ENCODE data around the gene ACTR1A. TPM values are rescaled to one million over a fixed set of nuclear protein-coding genes. Genes with fewer than 3 reads are reported as not detected.

ACTR1A gene
- polyA plus RNA-seq, 1 donor (not counting 4 experiments of a cell fraction or from before 2014, with no cell fraction given): 162 TPM

- Histone ChIP-seq H3K9me3 (ENCODE audit: control insufficient read depth, low read depth, low read length) (no peaks in the 10 kb centered on the region), H3K4me1 (ENCODE audit: control insufficient read depth, extremely low read depth, insufficient read depth, low read length) (peaks cover 23% of the 10 kb centered on the region), H3K27ac (ENCODE audit: control insufficient read depth, insufficient read depth, low read length) (no peak overlapping the region), H2AFZ (ENCODE audit: control insufficient read depth, low read length) (no peak overlapping the region), H3K9ac (ENCODE audit: control insufficient read depth, extremely low read depth, insufficient read depth, low read length) (no peak overlapping the region), H3K36me3 (ENCODE audit: control insufficient read depth in 2 of 2, extremely low read depth in 1 of 2, insufficient read depth in 2 of 2, low read length in 2 of 2) (peaks cover 0 to 5% of the 10 kb centered on the region in 2 experiments), H3K4me3 (ENCODE audit: control insufficient read depth in 2 of 3, extremely low read depth in 1 of 3, insufficient read depth in 2 of 3, low read depth in 1 of 3, low read length in 3 of 3) (no peak overlapping the region), H3K4me2 (ENCODE audit: control insufficient read depth, extremely low read depth, insufficient read depth, low read depth, low read length) (no peak overlapping the region), H3K9me1 (ENCODE audit: control insufficient read depth, extremely low read depth, insufficient read depth, low read length) (no peaks in the 10 kb centered on the region), H3K79me2 (ENCODE audit: control insufficient read depth, insufficient read depth, low read length) (peaks cover 1% of the 10 kb centered on the region), H4K20me1 (ENCODE audit: control insufficient read depth, extremely low read depth, insufficient read depth, low read length) (no peaks in the 10 kb centered on the region), H3K27me3 (ENCODE audit: control insufficient read depth, extremely low read depth, insufficient read depth, low read length) (no peaks in the 10 kb centered on the region)
- FAIRE-seq: no peak
- dilution Hi-C loops (cut with MboI; ENCODE audit: extremely low pct_ligation_motif_present, low sequenced_read_pairs): no loop called here
- DNase-seq (ENCODE audit: low read depth, low spot score): no peak
- TF ChIP-seq CTCF (optimal IDR thresholded peaks at IDR 0.05 in 1 of 3, IDR thresholded peaks at IDR 0.05 in 1 of 3, conservative IDR thresholded peaks at IDR 0.05 in 1 of 3; ENCODE audit: extremely low read depth in 1 of 3, insufficient read depth in 2 of 3, low read length in 3 of 3) (no peak), EZH2 (IDR thresholded peaks at IDR 0.05; ENCODE audit: low read length) (no peak)
Measured at GRCh38 chr10:102453502-102453901, 49.0 kb downstream of the ACTR1A start.

- Histone ChIP-seq H3K79me2 (ENCODE audit: control insufficient read depth, insufficient read depth, low read length) (peaks cover 1% of the 10 kb centered on the region), H3K27ac (ENCODE audit: control insufficient read depth, insufficient read depth, low read length) (no peak overlapping the region), H3K36me3 (ENCODE audit: control insufficient read depth in 2 of 2, extremely low read depth in 1 of 2, insufficient read depth in 2 of 2, low read length in 2 of 2) (peaks cover 0 to 5% of the 10 kb centered on the region in 2 experiments), H3K4me1 (ENCODE audit: control insufficient read depth, extremely low read depth, insufficient read depth, low read length) (peaks cover 23% of the 10 kb centered on the region), H3K4me3 (ENCODE audit: control insufficient read depth in 2 of 3, extremely low read depth in 1 of 3, insufficient read depth in 2 of 3, low read depth in 1 of 3, low read length in 3 of 3) (no peak overlapping the region), H3K27me3 (ENCODE audit: control insufficient read depth, extremely low read depth, insufficient read depth, low read length) (no peaks in the 10 kb centered on the region), H4K20me1 (ENCODE audit: control insufficient read depth, extremely low read depth, insufficient read depth, low read length) (no peaks in the 10 kb centered on the region), H3K4me2 (ENCODE audit: control insufficient read depth, extremely low read depth, insufficient read depth, low read depth, low read length) (no peak overlapping the region), H2AFZ (ENCODE audit: control insufficient read depth, low read length) (no peak overlapping the region), H3K9me3 (ENCODE audit: control insufficient read depth, low read depth, low read length) (no peaks in the 10 kb centered on the region), H3K9ac (ENCODE audit: control insufficient read depth, extremely low read depth, insufficient read depth, low read length) (no peak overlapping the region), H3K9me1 (ENCODE audit: control insufficient read depth, extremely low read depth, insufficient read depth, low read length) (no peaks in the 10 kb centered on the region)
- dilution Hi-C loops (cut with MboI; ENCODE audit: extremely low pct_ligation_motif_present, low sequenced_read_pairs): no loop called here
- TF ChIP-seq EZH2 (IDR thresholded peaks at IDR 0.05; ENCODE audit: low read length) (no peak), CTCF (optimal IDR thresholded peaks at IDR 0.05 in 1 of 3, IDR thresholded peaks at IDR 0.05 in 1 of 3, conservative IDR thresholded peaks at IDR 0.05 in 1 of 3; ENCODE audit: extremely low read depth in 1 of 3, insufficient read depth in 2 of 3, low read length in 3 of 3) (peak in 1 of 3 experiments; percentile 9)
- DNase-seq (ENCODE audit: low read depth, low spot score): no peak
- FAIRE-seq: no peak
Measured at GRCh38 chr10:102452672-102453340, 49.7 kb downstream of the ACTR1A start.

All from keratinocyte (primary cell).